IMR-90 (cell line): ENCODE measurements around the gene ZNF181.

Experiments used
- BHLHE40 ChIP-seq: fragments of 150-350 bp; IDR thresholded peaks from 2 replicates; pipeline ENCODE4 v1.6.1; 2016; ENCODE audit warnings: mild to moderate bottlenecking, low read depth, low read length
- CEBPB ChIP-seq: IDR thresholded peaks from 2 replicates; pipeline ENCODE4 v1.6.1; 2012; ENCODE audit warnings: low read depth, low read length, improper control_type of control experiment
- CTCF ChIP-seq: conservative IDR thresholded peaks from 2 replicates; pipeline ENCODE4 v1.5.1; 2012; ENCODE audit warnings: mild to moderate bottlenecking, low read depth, low read length, improper control_type of control experiment
- ELK1 ChIP-seq: fragments of 150-350 bp; IDR thresholded peaks from 2 replicates; pipeline ENCODE4 v1.6.1; 2016; ENCODE audit warnings: low read depth, mild to moderate bottlenecking, low read length, moderate library complexity, borderline replicate concordance
- FOS ChIP-seq: fragments of 150-350 bp; IDR thresholded peaks from 2 replicates; pipeline ENCODE4 v1.6.1; 2016; ENCODE audit warnings: low read depth, low read length
- MXI1 ChIP-seq: IDR thresholded peaks from 2 replicates; pipeline ENCODE4 v1.6.1; 2012; ENCODE audit warnings: low read depth, mild to moderate bottlenecking, low read length, moderate library complexity, borderline replicate concordance
- NFE2L2 ChIP-seq: fragments of 150-350 bp; IDR thresholded peaks from 2 replicates; pipeline ENCODE4 v1.6.1; 2016; ENCODE audit warnings: low read depth, mild to moderate bottlenecking, low read length
- POLR2A ChIP-seq: IDR thresholded peaks from 2 replicates; pipeline ENCODE4 v1.6.1; 2012; ENCODE audit warnings: mild to moderate bottlenecking, low read depth, low read length
- USF2 ChIP-seq: fragments of 150-350 bp; IDR thresholded peaks from 2 replicates; pipeline ENCODE4 v1.6.1; 2017; ENCODE audit warnings: mild to moderate bottlenecking, antibody characterized with exemption, low read length, low read depth

GRCh38 chr19:34734537-34735103 is 577 bp downstream of the ZNF181 start:
- TF ChIP-seq CTCF (no peak), FOS (no peak), POLR2A (no peak), NFE2L2 (no peak), MXI1 (no peak), USF2 (no peak), ELK1 (no peak), CEBPB (peak; percentile 95), BHLHE40 (no peak)
